Measurements from ENCODE around the gene TIPIN. TPM values are rescaled to one million over a fixed set of nuclear protein-coding genes. Genes with fewer than 3 reads are reported as not detected.
A peak's percentile ranks its signal among the peaks of the same experiment; 100 is the strongest.

TIPIN gene
- total RNA-seq, 1 donor from 2014 or later: 9.5 TPM

- Mint-ChIP-seq H3K27me3 (ENCODE audit: low read depth) (no peaks in the 10 kb centered on the region), H3K4me3 (no peak overlapping the region), H3K9me3 (no peaks in the 10 kb centered on the region), H3K4me1 (no peaks in the 10 kb centered on the region), H3K27ac (no peak overlapping the region), H3K36me3 (peaks cover 18% of the 10 kb centered on the region)
- TF ChIP-seq CTCF (IDR thresholded peaks at IDR 0.05; ENCODE audit: unreplicated experiment): no peak
- DNase-seq (ENCODE audit: low spot score in 2 of 2, unreplicated experiment in 2 of 2): no peak
Observed at GRCh38 chr15:66302489-66303278, 53.8 kb downstream of the TIPIN start.

GRCh38 chr15:66298803-66299251 is 57.7 kb downstream of the TIPIN start:
- Mint-ChIP-seq H3K27ac (no peak overlapping the region), H3K4me3 (no peak overlapping the region), H3K9me3 (no peaks in the 10 kb centered on the region), H3K27me3 (ENCODE audit: low read depth) (no peaks in the 10 kb centered on the region), H3K4me1 (peaks cover 22% of the 10 kb centered on the region), H3K36me3 (peaks cover 23% of the 10 kb centered on the region)
- no peak for TF ChIP-seq CTCF (IDR thresholded peaks at IDR 0.05; ENCODE audit: unreplicated experiment)
- DNase-seq (ENCODE audit: low spot score in 2 of 2, unreplicated experiment in 2 of 2): no peak

- Mint-ChIP-seq H3K4me1 (peaks cover 34% of the 10 kb centered on the region), H3K27me3 (ENCODE audit: low read depth) (no peaks in the 10 kb centered on the region), H3K36me3 (peaks cover 23% of the 10 kb centered on the region), H3K27ac (no peak overlapping the region), H3K4me3 (no peak overlapping the region), H3K9me3 (no peaks in the 10 kb centered on the region)
- TF ChIP-seq CTCF (IDR thresholded peaks at IDR 0.05; ENCODE audit: unreplicated experiment): no peak
- no peak for DNase-seq (ENCODE audit: low spot score in 2 of 2, unreplicated experiment in 2 of 2)
Observed at GRCh38 chr15:66296186-66296585, 60.3 kb downstream of the TIPIN start.

- no peak for TF ChIP-seq CTCF (IDR thresholded peaks at IDR 0.05; ENCODE audit: unreplicated experiment)
- H3K27me3 Mint-ChIP-seq (ENCODE audit: low read depth): no peaks in the 10 kb centered on the region
- H3K27ac Mint-ChIP-seq: peak overlapping the region; percentile 96
- H3K4me3 Mint-ChIP-seq: peak overlapping the region; percentile 76
- DNase-seq (ENCODE audit: low spot score in 2 of 2, unreplicated experiment in 2 of 2): no peak
- peaks cover 34% of the 10 kb centered on the region for H3K4me1 Mint-ChIP-seq
- no peaks in the 10 kb centered on the region for H3K9me3 Mint-ChIP-seq
- peaks cover 18% of the 10 kb centered on the region for H3K36me3 Mint-ChIP-seq
Observed at GRCh38 chr15:66294932-66295235, 61.6 kb downstream of the TIPIN start.

- no peaks in the 10 kb centered on the region for H3K9me3 Mint-ChIP-seq
- H3K27ac Mint-ChIP-seq: peak overlapping the region; percentile 96
- peaks cover 16% of the 10 kb centered on the region for H3K36me3 Mint-ChIP-seq
- H3K4me1 Mint-ChIP-seq: peaks cover 34% of the 10 kb centered on the region
- TF ChIP-seq CTCF (IDR thresholded peaks at IDR 0.05; ENCODE audit: unreplicated experiment): no peak
- peak overlapping the region; percentile 76 for H3K4me3 Mint-ChIP-seq
- DNase-seq (ENCODE audit: low spot score in 2 of 2, unreplicated experiment in 2 of 2): no peak
- H3K27me3 Mint-ChIP-seq (ENCODE audit: low read depth): no peaks in the 10 kb centered on the region
Observed at GRCh38 chr15:66294157-66294931, 62.1 kb downstream of the TIPIN start.
